Fibroblast of skin of scalp (primary cell): ENCODE results near the gene GNPDA1.
A peak's percentile ranks its signal among the peaks of the same experiment; 100 is the strongest.

Source experiments
- DNase-seq: peaks from one replicate; pipeline ENCODE4 v3.0.0-alpha.2; 2013

The GNPDA1 gene

DNA sequence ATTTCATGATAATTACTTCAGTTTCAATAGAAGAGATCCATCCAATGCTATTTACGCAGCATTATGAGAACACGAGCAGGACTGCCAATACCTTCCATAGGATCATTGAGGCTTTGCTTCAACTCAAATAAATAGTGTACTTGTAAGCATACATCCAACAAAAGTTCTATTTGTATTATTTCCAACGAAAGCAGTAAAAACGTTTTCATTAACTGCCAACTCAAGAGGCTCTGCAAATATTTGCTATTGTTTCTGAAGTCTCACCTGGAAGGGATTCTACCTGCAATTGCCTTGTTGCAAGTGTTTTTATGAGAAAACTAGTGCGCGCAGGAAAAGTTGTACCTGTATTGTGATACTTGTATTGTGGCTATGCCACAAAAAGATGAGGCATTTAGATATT lies 11.0 kb upstream of the GNPDA1 start:
- DNase-seq = no peak

GRCh38 chr5:142020122-142020659 lies 7.4 kb upstream of the GNPDA1 start:
- no peak for DNase-seq

GRCh38 chr5:142017832-142018427 lies 5.1 kb upstream of the GNPDA1 start:
- DNase-seq = peak; percentile 66

DNA sequence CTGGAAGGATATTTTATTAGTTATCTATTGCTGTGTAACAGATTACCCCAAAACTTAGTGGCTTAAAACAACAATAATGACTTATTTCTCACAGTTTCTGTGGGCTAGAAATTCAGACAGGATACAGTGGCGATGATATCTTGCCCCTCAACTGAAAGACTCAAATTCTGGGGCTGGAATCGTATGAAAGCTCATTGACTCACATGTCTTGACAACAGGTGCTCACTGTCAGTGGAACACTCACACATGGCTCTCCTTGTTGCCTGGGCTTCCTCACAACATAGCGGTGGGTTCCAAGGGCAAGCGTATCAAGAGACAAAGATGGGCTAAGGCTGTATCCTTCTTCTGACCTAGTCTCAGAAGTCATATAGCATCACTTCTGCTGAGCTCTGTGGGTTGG lies 3.7 kb upstream of the GNPDA1 start:
- no peak for DNase-seq

GRCh38 chr5:142015781-142016533 lies 3.1 kb upstream of the GNPDA1 start:
- no peak for DNase-seq

DNA sequence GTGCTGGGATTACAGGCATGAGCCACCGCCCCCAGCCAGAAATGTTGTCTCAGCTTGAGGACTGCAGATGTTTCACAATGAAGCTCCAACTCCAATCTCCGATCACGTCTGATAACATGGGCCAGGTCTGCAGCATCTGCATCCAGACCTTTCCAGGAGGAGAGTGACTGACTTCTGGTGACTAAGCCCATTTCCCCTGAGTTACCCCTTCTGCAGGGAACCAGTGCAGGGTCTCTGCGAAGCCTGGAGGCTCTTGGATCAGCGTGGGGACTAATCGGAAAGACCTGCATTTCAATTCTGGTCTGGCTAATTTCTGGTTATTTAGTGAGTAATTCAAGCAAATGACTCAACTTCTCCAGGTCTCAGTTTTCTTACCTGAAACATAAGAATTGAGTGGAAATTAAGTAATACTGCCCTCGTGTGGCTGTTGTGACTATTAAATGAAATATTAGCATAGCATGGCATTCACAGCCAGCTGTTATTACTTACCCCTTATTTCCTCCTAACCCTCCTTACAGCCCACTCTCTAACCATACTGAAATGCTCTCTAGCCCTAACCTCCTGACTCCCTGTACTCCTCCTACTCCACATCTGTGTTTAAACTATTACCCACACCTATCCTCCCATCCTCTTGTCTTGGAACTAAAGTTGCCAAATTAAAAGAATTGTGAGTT lies 2.2 kb upstream of the GNPDA1 start:
- DNase-seq = peak; percentile 40

DNA sequence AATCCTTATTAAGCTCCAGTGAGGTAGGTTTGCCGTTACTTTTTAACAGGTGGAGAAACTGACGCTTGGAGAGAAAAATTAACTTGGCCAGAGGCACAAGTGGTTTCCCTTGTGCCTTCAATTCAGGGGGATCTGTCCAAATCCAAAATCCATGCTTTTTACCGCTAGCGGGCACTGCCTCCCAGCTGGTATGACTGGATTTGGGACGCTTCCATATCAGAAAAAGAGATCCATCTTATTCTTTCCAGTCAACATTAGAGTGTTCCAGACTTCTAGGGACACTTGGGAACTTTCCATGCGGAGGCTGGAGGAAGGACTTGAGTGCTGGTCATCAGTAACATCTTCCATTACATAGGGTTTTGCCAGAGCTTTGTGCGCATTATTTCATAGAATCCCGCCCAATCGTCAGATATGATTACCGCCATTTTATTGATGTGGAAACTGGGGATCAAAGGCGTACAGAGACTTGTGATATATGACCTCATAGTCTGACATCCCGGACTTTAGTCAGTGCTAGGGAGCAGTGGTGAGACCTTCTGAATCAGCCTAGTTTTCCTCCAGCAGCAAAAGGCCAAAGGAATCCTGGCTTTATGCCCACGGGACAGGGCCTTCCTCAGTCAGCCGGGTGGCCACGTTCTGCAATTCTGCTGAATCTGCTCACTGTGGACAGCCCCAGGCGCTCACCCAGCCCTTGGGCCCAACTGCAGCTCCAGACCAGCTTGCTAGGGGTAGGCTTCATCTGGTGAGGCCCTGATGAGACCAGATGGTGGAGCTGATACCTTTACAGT lies 1.1 kb upstream of the GNPDA1 start:
- DNase-seq = no peak

- DNase-seq = peak; percentile 18
These were observed 541 bp downstream of the GNPDA1 start for GRCh38 chr5:142012186-142012785.

DNA sequence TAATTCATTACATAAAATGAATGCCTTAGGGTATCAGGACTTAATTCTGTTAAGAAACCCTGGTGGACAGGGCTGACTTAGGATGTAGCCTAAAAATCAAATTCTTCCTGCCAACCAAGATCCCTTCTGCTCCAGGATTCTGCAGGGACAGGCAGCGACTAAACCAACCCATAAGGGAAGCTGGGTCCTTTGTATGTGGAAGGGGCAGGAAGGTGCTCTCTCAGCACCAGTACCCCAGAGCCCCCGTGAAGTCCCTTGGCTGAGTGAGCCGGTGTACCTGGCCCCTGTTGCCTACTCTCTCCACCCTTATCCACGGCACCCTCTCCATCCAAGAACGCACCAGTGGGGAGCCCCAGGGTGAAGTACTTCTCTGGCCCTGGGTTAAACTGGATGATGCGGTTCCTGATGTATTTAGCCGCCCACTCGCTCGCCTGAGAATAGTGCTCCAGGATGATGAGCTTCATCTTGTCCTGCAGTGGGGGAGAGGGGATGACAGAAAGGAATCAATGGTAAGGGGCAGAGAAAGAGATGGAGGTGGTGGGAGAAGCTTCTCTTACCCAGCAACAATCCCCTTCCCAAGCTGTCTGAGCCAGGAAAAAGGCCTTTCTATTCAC lies 1.1 kb downstream of the GNPDA1 start:
- DNase-seq = no peak

- no peak for DNase-seq
These were observed 2.9 kb downstream of the GNPDA1 start for GRCh38 chr5:142009886-142010285.

DNA sequence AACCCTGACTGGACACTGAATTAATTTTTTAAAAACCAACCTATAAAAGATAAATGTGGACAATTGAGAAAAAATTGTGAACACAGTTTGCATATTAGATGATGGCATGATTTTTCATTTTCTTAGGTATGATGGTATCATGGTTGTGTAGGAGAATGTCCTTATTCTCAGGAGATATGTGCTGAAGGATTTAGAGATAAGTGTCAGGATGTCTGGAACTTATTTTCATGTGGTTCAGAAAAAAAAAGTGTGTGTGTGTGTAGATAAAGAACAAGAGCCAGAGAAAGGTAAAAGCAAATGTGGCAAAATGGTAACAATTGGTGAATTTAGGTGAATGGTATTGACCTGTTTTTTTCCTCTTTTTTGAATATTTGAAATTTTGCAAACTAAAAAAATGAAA lies 4.0 kb downstream of the GNPDA1 start:
- DNase-seq = no peak

DNA sequence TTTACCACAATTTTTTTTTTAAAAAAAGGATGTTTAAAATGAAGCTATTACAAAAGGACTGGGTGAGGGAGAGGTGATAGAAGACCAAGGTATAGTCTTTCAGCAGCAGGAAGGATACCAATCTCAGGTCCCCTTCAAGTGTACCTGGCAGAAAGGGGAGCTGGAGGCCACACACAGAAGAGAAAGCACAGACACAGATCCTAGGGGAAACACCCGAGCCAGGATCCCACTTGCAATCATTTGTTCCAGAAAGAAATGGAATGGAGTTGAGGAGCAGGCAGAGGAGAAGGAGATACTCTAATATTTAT lies 5.6 kb downstream of the GNPDA1 start:
- no peak for DNase-seq

GRCh38 chr5:142006363-142007236 lies 6.2 kb downstream of the GNPDA1 start:
- no peak for DNase-seq

GRCh38 chr5:142003266-142003800 lies 9.5 kb downstream of the GNPDA1 start:
- DNase-seq = no peak

GRCh38 chr5:142000704-142001484 lies 11.9 kb downstream of the GNPDA1 start:
- DNase-seq = no peak

- DNase-seq = no peak
These were observed 12.7 kb downstream of the GNPDA1 start for GRCh38 chr5:142000173-142000572.

DNA sequence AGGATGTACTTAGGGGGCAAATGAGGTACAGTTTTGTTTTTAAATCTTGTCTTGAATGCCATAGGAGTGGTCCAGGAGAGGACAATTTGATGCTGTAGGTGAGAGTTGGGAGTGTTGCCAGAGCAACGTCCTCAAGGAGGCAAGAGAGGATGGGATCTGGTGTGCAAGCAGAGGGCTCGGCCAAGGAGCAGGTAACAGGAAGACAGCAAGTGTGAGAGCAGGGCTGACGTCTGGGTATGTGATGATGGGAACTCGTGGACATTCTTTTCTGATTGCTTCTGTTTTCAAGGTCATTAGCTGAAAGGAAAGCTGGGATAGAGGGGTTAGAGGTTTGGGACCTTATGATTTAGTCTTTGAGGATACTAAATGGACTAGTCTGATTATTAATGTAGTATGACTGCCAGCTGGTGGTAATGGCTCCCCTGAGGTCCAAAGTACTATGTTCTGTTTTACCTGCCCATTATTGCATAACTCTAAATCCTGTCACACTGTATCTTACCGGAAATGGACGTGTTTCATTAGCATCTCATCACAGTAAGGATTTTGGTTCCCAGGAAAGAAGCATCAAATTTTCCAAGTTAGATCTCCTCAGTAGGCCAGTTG lies 15.4 kb downstream of the GNPDA1 start:
- DNase-seq = no peak

DNA sequence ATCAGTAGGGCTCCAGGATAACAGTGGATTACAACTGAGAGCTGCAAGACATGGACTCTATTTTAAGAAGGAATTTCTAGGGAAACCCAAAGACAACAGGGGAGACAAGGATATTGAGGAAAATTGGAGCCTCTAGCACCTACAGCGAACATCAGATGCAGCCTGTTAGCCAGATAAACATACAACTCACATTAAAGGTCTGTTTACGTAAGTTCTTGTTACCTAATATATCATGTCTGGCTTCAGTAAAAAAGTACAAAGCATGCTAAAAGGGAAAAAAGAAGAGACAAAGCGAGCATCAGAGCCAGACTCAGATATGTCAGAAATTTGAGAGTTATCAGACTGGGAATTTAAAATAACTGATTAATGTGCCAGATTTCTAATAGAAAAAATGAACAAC lies 17.2 kb downstream of the GNPDA1 start:
- DNase-seq = no peak

- DNase-seq = no peak
These were observed 18.2 kb downstream of the GNPDA1 start for GRCh38 chr5:141994511-141995136.
